Left colon (tissue), 2 donors: ENCODE data around the gene PPFIA4. TPM values are rescaled to one million over a fixed set of nuclear protein-coding genes. Genes with fewer than 3 reads are reported as not detected.

Source experiments
- total RNA-seq, 2 donors: library from RNA; stranded (reverse); fragmentation: NEBNext Ultra II Directional; extraction: Animal tissue kit (Norgen Biotek cat#: 25700); gene quantifications; one replicate each; pipeline ENCODE4 v1.2.1, GENCODE V29; 2021
- donor health status: DM: no; HTN: no; CAD: no.
- donor health status: DM: yes; HTN: yes; CAD: no.

PPFIA4 gene
- total RNA-seq, 2 donors from 2014 or later, result 0.58 to 1.7 TPM

Other genes starting within 250 kb of the PPFIA4 start
- 10 to 100 TPM; 63.1 to 65.5 TPM for gene KDM5B, start 218.1 kb upstream of the PPFIA4 start, total RNA-seq
- gene PCAT6, start 215.5 kb upstream of the PPFIA4 start, total RNA-seq, result 1 to 10 TPM; 1.2 to 1.4 TPM
- 10 to 100 TPM; 12.0 to 14.3 TPM for gene RABIF, start 137.3 kb upstream of the PPFIA4 start, total RNA-seq
- 10 to 100 TPM; 28.9 to 35.0 TPM for gene KLHL12, start 99.3 kb upstream of the PPFIA4 start, total RNA-seq
- 10 to 100 TPM; 69.7 to 90.4 TPM for gene ADIPOR1, start 68.2 kb upstream of the PPFIA4 start, total RNA-seq
- gene CYB5R1, start 59.2 kb upstream of the PPFIA4 start, total RNA-seq, result 10 to 100 TPM; 21.2 to 31.9 TPM
- 10 to 100 TPM; 91.5 to 97.1 TPM for gene TMEM183A, start 19.1 kb upstream of the PPFIA4 start, total RNA-seq
- not detected for gene MYOG, start 59.5 kb downstream of the PPFIA4 start, total RNA-seq
- under 1 TPM; 0.37 to 0.39 TPM for gene ADORA1, start 101.2 kb downstream of the PPFIA4 start, total RNA-seq
- not detected for gene MYBPH, start 149.3 kb downstream of the PPFIA4 start, total RNA-seq
- gene CHI3L1, start 160.2 kb downstream of the PPFIA4 start, total RNA-seq, result 1 to 10 TPM in 1 of 2 donors, under 1 TPM in 1; 0.67 to 3.0 TPM
- under 1 TPM in 1 of 2 donors, not detected in 1; 0.40 TPM for gene CHIT1, start 203.2 kb downstream of the PPFIA4 start, total RNA-seq